OCI-LY7 (cell line): ENCODE measurements around the gene GOT2. TPM values are rescaled to one million over a fixed set of nuclear protein-coding genes. Genes with fewer than 3 reads are reported as not detected.

Experiments
- BruUV-seq: library from RNA; stranded (reverse); fragments of 400-500 nt; replicated peaks from 2 replicates; lab custom pipeline; 2021; lab: Mats Ljungman, UMichigan
- CTCF ChIA-PET: fragments of 300-600 bp; sonication (Branson Sonifier 250); formaldehyde crosslinking; loops from one replicate; lab custom pipeline; 2022; ENCODE audit warnings: antibody characterized with exemption; ENCODE audit not compliant: unreplicated experiment; lab: Charles Lee
- POLR2A ChIA-PET: fragments of 300-600 bp; sonication (Branson Sonifier 250); formaldehyde crosslinking; loops from one replicate; lab custom pipeline; 2022; ENCODE audit warnings: antibody characterized with exemption; lab: Charles Lee
- DNase-seq: peaks from one replicate; pipeline ENCODE4 v3.0.0-alpha.2; 2015; ENCODE audit warnings: low spot score
- H2AFZ ChIP-seq: fragments of 200-600 bp; sonication (generic), shearing (Covaris generic); 2 replicates; pipeline ENCODE4 v1.6.1; 2014; ENCODE audit warnings: mild to moderate bottlenecking, antibody characterized with exemption, low read length, moderate library complexity
- H3K27ac ChIP-seq: fragments of 200-600 bp; sonication (generic); 2 replicates; pipeline ENCODE4 v1.5.1; 2014; ENCODE audit warnings: mixed run types, low read depth, mild to moderate bottlenecking, moderate library complexity, low read length, inconsistent platforms; ENCODE audit not compliant: poor library complexity, severe bottlenecking
- H3K36me3 ChIP-seq: fragments of 200-600 bp; sonication (generic); 2 replicates; pipeline ENCODE4 v1.6.1; 2014; ENCODE audit warnings: mild to moderate bottlenecking, antibody characterized with exemption, low read length, moderate library complexity, mixed read lengths; ENCODE audit not compliant: insufficient read depth
- H3K4me1 ChIP-seq: fragments of 200-600 bp; sonication (generic); 2 replicates; pipeline ENCODE4 v1.5.1; 2014; ENCODE audit warnings: mild to moderate bottlenecking, low read length; ENCODE audit not compliant: insufficient read depth, poor library complexity, severe bottlenecking
- H3K4me2 ChIP-seq: fragments of 200-600 bp; sonication (generic); 2 replicates; pipeline ENCODE4 v1.6.1; 2014; ENCODE audit warnings: mild to moderate bottlenecking, low read length
- H3K4me3 ChIP-seq: fragments of 200-600 bp; sonication (generic); 2 replicates; pipeline ENCODE4 v1.5.1; 2014; ENCODE audit warnings: mild to moderate bottlenecking, low read depth, low read length; ENCODE audit not compliant: poor library complexity, severe bottlenecking
- H3K79me2 ChIP-seq: fragments of 200-600 bp; sonication (generic); 2 replicates; pipeline ENCODE4 v1.6.1; 2016; ENCODE audit warnings: low read depth, mild to moderate bottlenecking, low read length, moderate library complexity, mixed read lengths; ENCODE audit not compliant: insufficient read depth
- H3K9me2 ChIP-seq: fragments of 200-600 bp; sonication (generic); 2 replicates; pipeline ENCODE4 v1.6.1; 2016; ENCODE audit warnings: mild to moderate bottlenecking, low read length, mixed read lengths; ENCODE audit not compliant: insufficient read depth
- H3K9me3 ChIP-seq: fragments of 200-600 bp; sonication (generic); 2 replicates; pipeline ENCODE4 v1.6.1; 2014; ENCODE audit warnings: mild to moderate bottlenecking, mixed run types, low read length, mixed read lengths
- H4K20me1 ChIP-seq: fragments of 200-600 bp; sonication (generic); 2 replicates; pipeline ENCODE4 v1.6.1; 2014; ENCODE audit warnings: mild to moderate bottlenecking, antibody characterized with exemption, low read length, moderate library complexity, mixed read lengths; ENCODE audit not compliant: insufficient read depth
- EZH2phosphoT487 ChIP-seq: fragments of 200-600 bp; sonication (generic); IDR thresholded peaks from 2 replicates; pipeline ENCODE4 v1.6.1; 2018; ENCODE audit warnings: low read depth, borderline replicate concordance, mild to moderate bottlenecking, mixed run types, antibody characterized with exemption, low read length, moderate library complexity, mixed read lengths
- intact Hi-C: fragments of 100-400 bp; cut with micrococcal nuclease; formaldehyde crosslinking; loops from one replicate; pipeline ENCODE4 v1.10.0; 2022; ENCODE audit not compliant: unreplicated experiment
- total RNA-seq, 2 experiments: library from RNA; depleted of rRNA in 1 of 2; stranded (reverse); fragments of >200 nt in 1 of 2; shearing (Covaris generic) in 1 of 2; gene quantifications; 2 replicates each; pipeline ENCODE4 v1.2.3, GENCODE V29; 2014 to 2022
- TF ChIP-seq, protein P1 (sequence below): fragments of 200-600 bp; sonication (generic); conservative IDR thresholded peaks from 2 replicates; pipeline ENCODE4 v1.5.1; 2014; ENCODE audit warnings: mild to moderate bottlenecking, antibody characterized with exemption, low read length, moderate library complexity, mixed read lengths

The GOT2 gene
- total RNA-seq, 2 experiments from 2014 or later: 104 to 280 TPM

DNA sequence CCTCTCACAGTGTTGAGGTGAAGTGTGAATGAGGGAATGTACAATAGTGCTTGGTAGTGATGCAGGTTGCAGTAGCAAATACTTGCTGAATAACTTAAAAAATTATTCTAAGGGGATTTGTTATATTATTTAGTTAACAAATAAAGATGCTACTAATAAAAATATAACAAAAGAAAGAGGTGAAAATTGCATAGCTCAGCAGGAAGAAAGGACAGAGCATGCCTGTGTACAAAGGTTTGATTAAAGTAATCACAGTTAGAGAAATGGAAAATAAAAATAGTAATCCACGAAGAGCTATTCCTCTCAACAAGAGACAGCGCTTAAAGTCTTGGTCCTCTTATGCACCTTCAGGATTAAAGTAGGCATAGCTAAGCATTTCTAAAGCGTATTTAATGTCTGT is 11.0 kb downstream of the GOT2 start:
- peaks cover 33% of the 10 kb centered on the region for H3K79me2 ChIP-seq
- H2AFZ ChIP-seq: no peak overlapping the region
- peaks cover 7% of the 10 kb centered on the region for H3K4me1 ChIP-seq
- H3K9me3 ChIP-seq: no peaks in the 10 kb centered on the region
- no peak for TF ChIP-seq EZH2phosphoT487
- TF ChIP-seq, protein P1, sequence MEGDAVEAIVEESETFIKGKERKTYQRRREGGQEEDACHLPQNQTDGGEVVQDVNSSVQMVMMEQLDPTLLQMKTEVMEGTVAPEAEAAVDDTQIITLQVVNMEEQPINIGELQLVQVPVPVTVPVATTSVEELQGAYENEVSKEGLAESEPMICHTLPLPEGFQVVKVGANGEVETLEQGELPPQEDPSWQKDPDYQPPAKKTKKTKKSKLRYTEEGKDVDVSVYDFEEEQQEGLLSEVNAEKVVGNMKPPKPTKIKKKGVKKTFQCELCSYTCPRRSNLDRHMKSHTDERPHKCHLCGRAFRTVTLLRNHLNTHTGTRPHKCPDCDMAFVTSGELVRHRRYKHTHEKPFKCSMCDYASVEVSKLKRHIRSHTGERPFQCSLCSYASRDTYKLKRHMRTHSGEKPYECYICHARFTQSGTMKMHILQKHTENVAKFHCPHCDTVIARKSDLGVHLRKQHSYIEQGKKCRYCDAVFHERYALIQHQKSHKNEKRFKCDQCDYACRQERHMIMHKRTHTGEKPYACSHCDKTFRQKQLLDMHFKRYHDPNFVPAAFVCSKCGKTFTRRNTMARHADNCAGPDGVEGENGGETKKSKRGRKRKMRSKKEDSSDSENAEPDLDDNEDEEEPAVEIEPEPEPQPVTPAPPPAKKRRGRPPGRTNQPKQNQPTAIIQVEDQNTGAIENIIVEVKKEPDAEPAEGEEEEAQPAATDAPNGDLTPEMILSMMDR: no peak
- no peak overlapping the region for H3K27ac ChIP-seq
- no TSS peak for BruUV-seq
- no peak for DNase-seq
- intact Hi-C loops: no loop called here
- H3K4me2 ChIP-seq: no peak overlapping the region
- no peaks in the 10 kb centered on the region for H3K9me2 ChIP-seq
- peaks cover 7% of the 10 kb centered on the region for H4K20me1 ChIP-seq
- ChIA-PET POLR2A (interaction anchor here (0.6 to 3.4 kb wide), 3 partner anchors 10 to 1792 kb away, joined by 4 to 13 read pairs (median 6); no protein-coding TSS in a partner anchor), CTCF (interaction anchor here (0.6 to 1.0 kb wide), 2 partner anchors 11 to 26 kb away, joined by 3 to 5 read pairs; no protein-coding TSS in a partner anchor)
- H3K4me3 ChIP-seq: no peak overlapping the region
- peaks cover 79% of the 10 kb centered on the region for H3K36me3 ChIP-seq

DNA sequence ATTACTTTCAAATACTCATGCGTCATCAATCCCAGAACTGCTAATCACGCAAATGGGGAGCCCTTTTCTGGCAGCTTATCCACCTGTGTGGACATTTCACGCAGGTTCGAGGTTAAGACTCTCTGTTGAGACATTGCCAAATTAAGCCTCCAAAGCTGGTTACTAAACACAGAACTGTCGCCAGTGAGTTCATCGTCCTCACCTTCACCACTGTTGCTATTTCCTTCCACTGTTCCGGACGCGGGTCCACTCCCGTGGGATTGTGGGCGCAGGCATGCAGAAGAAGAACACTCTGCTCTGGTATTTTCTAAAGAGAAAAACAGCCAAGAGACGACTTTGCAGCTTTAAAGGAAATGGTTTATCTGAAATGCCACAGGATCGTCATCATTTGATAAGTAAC is 16.1 kb downstream of the GOT2 start:
- Histone ChIP-seq H3K36me3 (peaks cover 98% of the 10 kb centered on the region), H3K4me1 (no peaks in the 10 kb centered on the region), H3K79me2 (no peaks in the 10 kb centered on the region), H3K9me2 (no peaks in the 10 kb centered on the region), H3K9me3 (no peaks in the 10 kb centered on the region), H2AFZ (no peak overlapping the region), H3K4me2 (no peak overlapping the region), H4K20me1 (no peaks in the 10 kb centered on the region; the same call in 1 of the 2 replicates), H3K27ac (no peak overlapping the region), H3K4me3 (no peak overlapping the region)
- POLR2A ChIA-PET: no interaction called here
- TF ChIP-seq, protein P1: no peak
- no peak for TF ChIP-seq EZH2phosphoT487
- intact Hi-C loops: no loop called here
- no TSS peak for BruUV-seq
- no peak for DNase-seq
- CTCF ChIA-PET: no interaction called here

DNA sequence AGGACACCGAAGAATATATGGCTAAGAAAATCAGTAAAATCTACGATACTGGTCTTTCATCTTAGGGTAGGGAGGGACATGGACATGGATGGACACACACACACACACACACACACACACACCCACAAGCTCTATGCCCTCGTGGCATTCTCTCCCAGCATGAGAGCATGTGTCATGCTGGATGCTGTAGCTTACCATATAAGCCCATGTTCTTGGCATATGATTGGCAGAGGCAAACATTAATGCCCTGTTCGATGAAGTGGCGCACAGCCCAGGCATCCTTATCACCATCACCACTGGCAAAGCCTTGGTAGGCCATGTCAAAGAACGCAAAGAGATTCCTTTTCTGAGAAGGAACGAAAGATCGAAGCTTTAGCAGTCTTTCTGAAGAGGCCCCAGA is 17.6 kb downstream of the GOT2 start:
- Histone ChIP-seq H3K9me3 (no peaks in the 10 kb centered on the region), H2AFZ (no peak overlapping the region), H3K79me2 (no peaks in the 10 kb centered on the region), H3K4me1 (no peaks in the 10 kb centered on the region), H3K36me3 (peaks cover 98% of the 10 kb centered on the region), H4K20me1 (no peaks in the 10 kb centered on the region), H3K4me3 (no peak overlapping the region), H3K27ac (no peak overlapping the region), H3K4me2 (no peak overlapping the region), H3K9me2 (no peaks in the 10 kb centered on the region)
- no peak for DNase-seq
- no peak for TF ChIP-seq EZH2phosphoT487
- ChIA-PET CTCF (no interaction called here), POLR2A (interaction anchor here (1.2 kb wide), 1 partner anchor 8 kb away, joined by 6 read pairs; no protein-coding TSS in a partner anchor)
- intact Hi-C loops: no loop called here
- BruUV-seq: no TSS peak
